Activated naive CD8-positive, alpha-beta T cell treated with anti-CD3 and anti-CD28 coated beads for 36 hours (primary cell): ENCODE results near the gene CCDC88C. TPM values are rescaled to one million over a fixed set of nuclear protein-coding genes. Genes with fewer than 3 reads are reported as not detected.
"Not testable (repeated sequence)": the region's sequence is repeated elsewhere in the genome, so short reads cannot be mapped to it uniquely, and the experiment has no call there.

Experiments used
- DNase-seq: peaks from one replicate; pipeline ENCODE4 v3.0.0; 2021
- H3K27ac Mint-ChIP-seq: one replicate; pipeline ENCODE4 v1.8.0; 2022; ENCODE audit warnings: mild to moderate bottlenecking, moderate library complexity, mixed read lengths
- H3K27me3 Mint-ChIP-seq: one replicate; pipeline ENCODE4 v1.8.0; 2022; ENCODE audit warnings: mild to moderate bottlenecking, mixed read lengths
- H3K36me3 Mint-ChIP-seq: one replicate; pipeline ENCODE4 v1.8.0; 2021; ENCODE audit warnings: mild to moderate bottlenecking, mixed read lengths
- H3K4me1 Mint-ChIP-seq: one replicate; pipeline ENCODE4 v1.8.0; 2021; ENCODE audit warnings: mixed read lengths
- H3K4me3 Mint-ChIP-seq: one replicate; pipeline ENCODE4 v1.8.0; 2022; ENCODE audit warnings: mild to moderate bottlenecking, moderate library complexity, mixed read lengths
- H3K9me3 Mint-ChIP-seq: one replicate; pipeline ENCODE4 v1.8.0; 2022; ENCODE audit warnings: mixed read lengths
- total RNA-seq, 2 experiments: library from RNA; stranded (reverse); gene quantifications; one replicate each; pipeline ENCODE4 v1.2.3, GENCODE V29; 2021

Gene CCDC88C
- total RNA-seq, 2 experiments from 2014 or later: 55.1 to 56.7 TPM

DNA sequence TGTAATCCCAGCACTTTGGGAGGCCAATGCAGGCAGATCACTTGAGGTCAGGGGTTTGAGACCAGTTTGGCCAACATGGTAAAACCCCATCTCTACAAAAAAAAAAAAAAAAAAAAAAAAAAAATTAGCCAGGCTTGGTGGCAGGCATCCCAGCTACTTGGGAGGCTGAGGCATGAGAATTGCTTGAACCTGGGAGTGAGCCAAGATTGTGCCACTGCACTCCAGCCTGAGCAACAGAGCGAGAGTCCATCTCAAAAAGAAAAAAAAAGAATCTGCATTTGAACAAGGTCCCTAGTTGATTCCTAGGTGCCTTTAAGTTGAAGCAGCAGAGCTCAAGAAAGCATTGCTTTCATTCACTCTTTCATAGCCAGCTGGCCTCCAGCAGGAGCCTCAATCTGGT, 11.3 kb upstream of the CCDC88C start:
- not testable (repeated sequence) for DNase-seq, H3K36me3 Mint-ChIP-seq

DNA sequence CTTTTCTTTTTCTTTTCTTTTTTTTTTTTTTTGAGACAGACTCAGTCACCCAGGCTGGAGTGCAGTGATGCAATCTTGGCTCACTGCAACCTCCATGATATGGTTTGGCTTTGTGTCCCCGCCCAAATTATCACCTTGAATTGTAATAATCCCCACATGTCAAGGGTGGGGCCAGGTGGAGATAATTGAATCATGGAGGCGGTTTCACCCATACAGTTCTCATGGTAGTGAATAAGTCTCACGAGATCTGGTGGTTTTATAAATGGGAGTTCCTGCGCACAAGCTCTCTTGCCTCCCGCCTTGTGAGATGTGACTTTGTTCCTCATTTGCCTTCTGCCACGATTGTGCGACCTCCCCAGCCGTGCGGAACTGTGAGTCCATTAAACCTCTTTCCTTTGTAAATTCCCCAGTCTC, 7.9 kb upstream of the CCDC88C start:
- not testable (repeated sequence) for H3K36me3 Mint-ChIP-seq, H3K9me3 Mint-ChIP-seq, H3K27me3 Mint-ChIP-seq, DNase-seq, H3K4me3 Mint-ChIP-seq, H3K27ac Mint-ChIP-seq
- peaks cover 11% of the 10 kb centered on the region for H3K4me1 Mint-ChIP-seq

More for the DNA sequence above, 11.3 kb upstream of the CCDC88C start:
- H3K27ac Mint-ChIP-seq, H3K27me3 Mint-ChIP-seq, H3K4me3 Mint-ChIP-seq, H3K9me3 Mint-ChIP-seq: not testable (repeated sequence)
- peaks cover 11% of the 10 kb centered on the region for H3K4me1 Mint-ChIP-seq

DNA sequence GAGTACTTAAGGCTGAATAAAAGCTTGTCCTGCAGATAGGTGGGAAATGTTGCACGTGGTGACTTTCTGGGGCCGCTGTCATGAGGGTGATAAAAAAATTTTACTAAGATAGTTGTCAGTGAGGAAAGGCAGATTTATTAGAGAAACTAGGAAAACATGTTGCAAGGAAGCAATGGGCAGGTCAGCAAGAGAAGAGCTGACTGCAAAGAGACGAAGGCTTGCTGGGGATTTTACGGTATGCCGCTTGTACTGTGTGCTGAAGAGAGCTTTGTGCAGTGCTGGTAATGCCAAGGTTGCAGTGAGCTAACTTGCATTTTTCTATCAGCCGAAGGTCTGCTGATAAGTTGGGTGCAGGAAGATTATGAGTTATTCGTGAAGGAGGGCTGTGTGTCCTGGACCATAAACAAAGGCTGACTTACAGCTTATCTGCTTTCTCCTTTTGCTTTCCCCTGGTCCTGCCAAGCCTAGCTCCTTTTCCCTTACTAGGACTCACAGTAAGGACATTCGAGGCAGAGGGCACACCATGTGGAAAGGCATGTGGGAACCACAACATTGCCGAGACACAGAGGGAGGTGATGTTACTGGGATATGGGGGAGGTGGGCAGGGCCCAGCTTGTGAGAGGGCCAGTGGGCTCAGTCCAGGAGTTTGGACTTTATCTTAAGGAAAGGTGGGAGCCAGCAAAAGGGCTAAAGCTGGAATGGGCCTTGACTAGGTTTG, 7.4 kb upstream of the CCDC88C start:
- H3K4me1 Mint-ChIP-seq: peaks cover 11% of the 10 kb centered on the region
- H3K27me3 Mint-ChIP-seq: no peaks in the 10 kb centered on the region
- H3K27ac Mint-ChIP-seq: no peak overlapping the region
- H3K36me3 Mint-ChIP-seq: no peaks in the 10 kb centered on the region
- H3K4me3 Mint-ChIP-seq: no peak overlapping the region
- H3K9me3 Mint-ChIP-seq: no peaks in the 10 kb centered on the region
- DNase-seq: no peak

DNA sequence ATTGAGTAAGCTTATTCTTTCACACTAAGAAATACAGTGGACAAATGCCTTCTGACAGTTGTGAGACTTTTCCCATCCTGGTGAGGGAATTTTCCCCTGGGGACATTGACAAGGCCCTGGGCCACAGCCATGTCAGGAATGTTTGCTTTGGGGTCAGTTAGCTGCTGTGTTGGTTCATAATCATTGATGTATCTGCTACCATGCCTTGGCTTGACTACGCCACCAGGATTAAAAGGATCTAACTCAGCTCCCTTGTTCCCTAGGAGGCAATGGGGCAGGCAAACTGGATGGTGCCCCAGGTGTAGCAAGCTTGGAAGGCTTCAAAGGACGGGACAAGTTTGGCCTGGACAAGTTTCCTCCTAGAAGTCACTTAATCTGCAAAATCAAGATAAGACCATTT, 3.1 kb upstream of the CCDC88C start:
- H3K9me3 Mint-ChIP-seq: no peaks in the 10 kb centered on the region
- H3K27me3 Mint-ChIP-seq: no peaks in the 10 kb centered on the region
- DNase-seq: no peak
- no peak overlapping the region for H3K4me3 Mint-ChIP-seq
- H3K27ac Mint-ChIP-seq: no peak overlapping the region
- peaks cover 12% of the 10 kb centered on the region for H3K4me1 Mint-ChIP-seq
- H3K36me3 Mint-ChIP-seq: peaks cover 9% of the 10 kb centered on the region

DNA sequence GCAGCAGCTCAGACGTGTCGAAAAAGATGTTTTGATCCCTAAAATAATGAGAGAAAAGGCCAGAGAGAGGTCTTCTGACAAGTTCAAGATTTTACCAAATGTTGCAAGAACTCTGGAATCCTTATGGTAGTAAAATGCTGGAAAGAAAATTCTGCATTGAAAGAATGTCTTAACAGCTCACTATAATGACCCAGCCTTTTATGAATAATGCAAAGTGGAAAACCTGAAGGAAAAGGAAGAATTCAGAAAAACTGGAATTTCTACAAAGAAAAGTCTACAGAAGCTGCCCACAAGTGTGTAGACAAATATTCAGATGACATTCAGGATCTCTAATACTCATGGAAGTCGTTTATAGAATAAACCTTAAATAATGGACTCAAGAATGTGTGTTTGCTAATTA, 1.8 kb upstream of the CCDC88C start:
- Mint-ChIP-seq H3K9me3 (no peaks in the 10 kb centered on the region), H3K4me1 (peaks cover 20% of the 10 kb centered on the region), H3K36me3 (peaks cover 19% of the 10 kb centered on the region), H3K27ac (peak overlapping the region; percentile 90), H3K27me3 (no peaks in the 10 kb centered on the region), H3K4me3 (peak overlapping the region; percentile 77)
- no peak for DNase-seq

DNA sequence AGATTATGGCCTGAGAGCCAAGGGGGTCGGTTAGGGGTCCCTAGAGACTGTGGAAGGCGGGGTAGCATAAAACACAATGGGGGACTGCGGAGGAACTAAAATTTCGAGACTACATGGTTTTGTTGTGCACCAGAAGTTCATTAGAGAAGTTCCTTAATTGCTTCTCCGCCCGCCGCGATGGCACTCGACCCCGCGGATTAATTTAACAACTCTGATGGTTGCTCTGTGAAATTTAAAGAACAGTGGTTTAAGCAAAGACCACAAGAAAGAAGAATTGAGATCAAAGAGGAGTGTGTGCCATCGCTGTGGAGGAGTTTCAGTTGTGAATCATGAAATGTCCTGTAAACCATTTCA, 1.4 kb upstream of the CCDC88C start:
- DNase-seq: no peak
- Mint-ChIP-seq H3K4me3 (peak overlapping the region; percentile 77), H3K9me3 (no peaks in the 10 kb centered on the region), H3K27me3 (no peaks in the 10 kb centered on the region), H3K4me1 (peaks cover 24% of the 10 kb centered on the region), H3K36me3 (peaks cover 23% of the 10 kb centered on the region), H3K27ac (peak overlapping the region; percentile 90)

DNA sequence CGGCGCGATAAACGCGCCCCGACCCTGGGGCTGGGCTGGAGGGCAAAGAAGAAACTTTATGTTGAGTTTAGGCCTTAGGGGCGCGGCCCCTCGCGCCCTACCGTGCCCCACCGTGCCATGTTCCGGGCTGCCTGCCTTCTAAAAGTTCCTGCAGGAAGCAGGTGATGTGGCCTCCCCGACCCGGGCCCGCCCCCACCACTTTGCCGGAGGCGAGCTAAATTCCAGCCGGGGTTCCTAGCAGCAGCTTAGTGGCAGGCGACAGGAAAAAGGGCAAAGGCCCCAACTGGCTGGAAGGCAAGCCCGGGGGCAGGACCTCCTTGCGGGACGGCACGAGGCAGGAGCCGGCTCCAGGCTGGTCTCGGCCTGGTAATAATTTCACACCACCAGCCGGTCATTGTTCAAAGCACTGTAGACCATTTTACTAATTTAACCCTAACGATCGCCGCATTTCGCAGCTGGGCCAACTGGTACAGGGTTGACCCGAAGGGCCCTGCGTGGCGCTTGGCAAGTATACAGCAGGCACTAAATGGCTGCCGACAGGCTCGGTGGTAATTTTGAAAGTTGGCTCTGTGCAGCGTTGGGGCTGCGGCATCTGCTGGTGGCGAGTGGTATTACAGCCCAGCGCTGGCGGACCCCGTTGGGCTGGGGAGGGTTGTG, 895 bp upstream of the CCDC88C start:
- H3K27ac Mint-ChIP-seq: peak overlapping the region; percentile 90
- peak; percentile 84 for DNase-seq
- peaks cover 28% of the 10 kb centered on the region for H3K4me1 Mint-ChIP-seq
- H3K9me3 Mint-ChIP-seq: no peaks in the 10 kb centered on the region
- peak overlapping the region; percentile 77 for H3K4me3 Mint-ChIP-seq
- no peaks in the 10 kb centered on the region for H3K27me3 Mint-ChIP-seq
- peaks cover 27% of the 10 kb centered on the region for H3K36me3 Mint-ChIP-seq

DNA sequence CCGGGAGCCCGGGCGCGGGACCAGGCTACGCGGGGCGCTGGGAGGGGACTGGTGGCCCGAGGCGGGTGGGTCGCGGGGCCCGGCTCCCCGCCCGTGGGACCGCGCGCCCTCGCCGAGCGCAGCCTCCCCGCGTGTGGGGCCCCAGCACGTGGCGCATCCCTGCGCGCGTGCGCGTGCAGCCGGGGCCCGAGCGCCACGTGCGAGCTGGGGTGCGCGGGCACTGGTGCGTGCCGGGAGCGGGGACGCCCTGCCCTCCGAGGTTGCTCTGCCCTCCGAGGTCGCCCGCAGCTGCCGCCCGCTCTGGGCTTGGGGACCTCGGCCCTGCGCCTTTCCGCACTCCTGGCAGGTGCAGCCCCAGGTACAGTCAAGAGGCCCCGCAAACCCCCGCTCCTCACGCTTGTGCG, 365 bp upstream of the CCDC88C start:
- Mint-ChIP-seq H3K9me3 (no peaks in the 10 kb centered on the region), H3K4me1 (peaks cover 32% of the 10 kb centered on the region), H3K27ac (peak overlapping the region; percentile 90), H3K27me3 (no peaks in the 10 kb centered on the region), H3K4me3 (peak overlapping the region; percentile 77), H3K36me3 (peaks cover 31% of the 10 kb centered on the region)
- peak; percentile 81 for DNase-seq

DNA sequence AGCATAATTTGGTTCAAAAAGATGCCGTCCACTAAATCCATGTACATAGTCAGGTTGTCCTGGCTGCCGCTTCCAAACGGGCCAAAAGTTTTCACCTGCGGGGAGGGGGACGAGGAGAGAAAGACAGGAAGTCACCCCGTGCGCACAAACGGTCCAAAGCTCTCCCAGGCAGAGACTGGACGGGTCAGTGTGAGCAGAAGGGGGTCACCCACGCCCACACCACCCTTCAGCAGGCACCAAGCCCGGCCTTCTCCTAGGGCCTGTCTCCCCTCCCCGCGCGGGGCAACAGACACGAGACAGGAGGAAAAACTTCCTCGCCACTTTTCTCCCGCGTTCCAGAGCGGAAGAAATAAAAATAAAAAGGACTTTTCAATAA, 888 bp downstream of the CCDC88C start:
- no peaks in the 10 kb centered on the region for H3K9me3 Mint-ChIP-seq
- H3K4me3 Mint-ChIP-seq: peak overlapping the region; percentile 98
- peaks cover 40% of the 10 kb centered on the region for H3K36me3 Mint-ChIP-seq
- no peaks in the 10 kb centered on the region for H3K27me3 Mint-ChIP-seq
- H3K4me1 Mint-ChIP-seq: peaks cover 40% of the 10 kb centered on the region
- peak overlapping the region; percentile 100 for H3K27ac Mint-ChIP-seq
- peak; percentile 30 for DNase-seq

DNA sequence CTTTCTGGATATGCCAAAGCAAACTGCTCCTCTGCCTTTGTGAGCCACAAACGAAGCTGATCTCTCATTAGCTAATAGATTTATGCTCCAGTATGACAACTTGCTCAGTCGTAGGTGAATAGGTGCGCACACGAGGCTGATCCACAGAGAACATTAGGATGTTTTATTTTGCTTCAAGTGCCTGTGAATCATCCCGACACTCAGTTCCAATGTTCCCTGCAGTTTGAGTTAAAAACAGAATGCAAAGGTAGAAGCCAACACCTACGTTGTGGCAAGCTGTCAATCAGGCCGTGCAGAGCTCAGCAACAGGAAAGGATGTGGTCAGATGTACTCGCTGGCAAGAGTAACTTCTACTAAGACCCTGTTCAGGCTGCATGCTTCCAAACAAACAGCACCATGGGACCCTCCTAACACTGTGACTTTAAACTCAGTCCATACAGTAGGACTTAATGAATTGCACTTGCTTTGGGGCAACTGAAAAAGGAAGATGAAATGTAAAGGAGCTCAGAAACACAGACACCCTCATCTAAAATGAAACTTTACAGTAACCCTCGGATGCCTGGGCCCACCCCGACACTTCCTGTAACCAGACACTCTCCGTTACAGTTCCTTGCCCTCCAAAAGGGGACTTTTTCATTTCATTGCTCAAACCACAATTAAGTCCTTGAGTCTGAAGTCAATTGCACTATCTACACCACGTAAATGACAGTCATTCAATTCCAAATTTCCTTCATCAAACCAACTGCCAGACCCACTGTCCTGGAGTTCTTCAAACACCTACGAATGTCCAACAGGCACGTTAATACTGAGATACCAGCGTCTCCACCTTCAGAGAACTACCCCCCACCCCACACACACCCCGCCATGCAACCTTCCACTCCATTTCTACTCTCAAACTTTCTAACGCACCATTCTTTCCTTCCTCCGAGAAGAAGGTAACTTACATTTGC, 1.6 kb downstream of the CCDC88C start:
- H3K9me3 Mint-ChIP-seq: no peaks in the 10 kb centered on the region
- H3K27me3 Mint-ChIP-seq: no peaks in the 10 kb centered on the region
- H3K4me1 Mint-ChIP-seq: peaks cover 46% of the 10 kb centered on the region
- H3K27ac Mint-ChIP-seq: peak overlapping the region; percentile 100
- peak; percentile 74 for DNase-seq
- H3K36me3 Mint-ChIP-seq: peaks cover 47% of the 10 kb centered on the region
- H3K4me3 Mint-ChIP-seq: peak overlapping the region; percentile 98

DNA sequence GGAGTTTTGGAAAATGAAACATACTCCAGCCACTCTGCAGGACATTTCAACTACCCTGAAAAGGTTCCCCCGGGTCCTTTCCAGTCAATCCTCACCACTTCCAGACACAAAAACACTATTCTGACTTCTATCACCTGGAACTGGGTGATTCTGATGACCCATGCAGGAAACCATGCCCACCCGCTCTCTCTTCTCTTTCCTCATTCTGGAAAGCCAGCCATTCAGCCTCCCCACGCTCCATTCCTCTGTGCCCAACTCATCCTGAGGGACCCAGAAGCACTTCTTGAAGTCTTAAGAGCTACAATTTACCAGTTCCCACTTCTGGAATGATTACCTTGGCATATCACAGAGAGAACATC, 3.2 kb downstream of the CCDC88C start:
- DNase-seq: no peak
- Mint-ChIP-seq H3K4me3 (peak overlapping the region; percentile 98), H3K4me1 (peaks cover 60% of the 10 kb centered on the region), H3K27ac (peak overlapping the region; percentile 100), H3K36me3 (peaks cover 54% of the 10 kb centered on the region), H3K9me3 (no peaks in the 10 kb centered on the region), H3K27me3 (no peaks in the 10 kb centered on the region)

DNA sequence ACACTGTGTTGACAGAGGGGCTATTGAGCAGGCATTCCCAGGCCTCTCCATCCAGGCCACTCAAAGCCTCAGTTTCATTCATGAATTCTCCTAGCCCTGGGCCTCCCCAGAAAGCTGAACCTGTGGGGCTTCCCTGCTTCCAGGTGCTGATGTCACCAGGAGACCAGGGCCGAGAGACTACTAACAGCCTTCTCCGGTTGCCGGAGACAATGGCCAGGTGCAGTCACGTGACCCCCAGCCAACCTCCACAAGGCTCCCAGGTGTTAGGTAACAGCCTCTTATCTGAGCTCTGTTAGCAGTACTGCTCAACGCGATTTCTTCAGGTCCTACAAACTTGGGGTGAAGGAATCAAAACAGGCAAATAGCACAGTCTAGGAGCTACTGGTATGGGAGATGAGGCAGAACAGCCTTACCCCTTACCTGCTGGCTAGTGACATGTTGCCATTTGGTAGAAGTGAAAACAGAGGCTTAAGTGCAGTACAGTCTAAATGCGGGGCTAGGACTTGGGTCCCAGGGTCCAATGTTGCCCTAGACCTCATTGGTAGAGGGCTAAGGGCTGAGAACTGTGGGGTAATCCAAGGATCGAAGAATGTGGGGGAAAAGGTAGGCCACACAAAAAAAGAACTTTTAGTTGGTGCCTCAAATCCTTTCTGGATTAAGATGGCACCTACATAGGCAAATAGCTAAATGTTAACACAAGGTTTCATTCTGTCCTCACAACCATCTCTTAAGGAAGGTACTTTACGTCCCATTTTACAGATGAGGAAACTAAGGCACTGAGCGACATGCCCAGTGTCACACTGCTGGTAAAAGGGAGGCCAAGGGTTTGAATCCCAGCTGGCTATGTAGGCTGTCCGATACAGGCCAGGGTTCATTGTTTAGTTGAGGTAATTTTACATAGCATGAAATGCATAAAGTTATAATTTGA, 3.8 kb downstream of the CCDC88C start:
- no peak for DNase-seq
- H3K4me1 Mint-ChIP-seq: peaks cover 58% of the 10 kb centered on the region
- H3K36me3 Mint-ChIP-seq: peaks cover 57% of the 10 kb centered on the region
- H3K4me3 Mint-ChIP-seq: peak overlapping the region; percentile 98
- no peaks in the 10 kb centered on the region for H3K9me3 Mint-ChIP-seq
- H3K27me3 Mint-ChIP-seq: no peaks in the 10 kb centered on the region
- H3K27ac Mint-ChIP-seq: peak overlapping the region; percentile 100

DNA sequence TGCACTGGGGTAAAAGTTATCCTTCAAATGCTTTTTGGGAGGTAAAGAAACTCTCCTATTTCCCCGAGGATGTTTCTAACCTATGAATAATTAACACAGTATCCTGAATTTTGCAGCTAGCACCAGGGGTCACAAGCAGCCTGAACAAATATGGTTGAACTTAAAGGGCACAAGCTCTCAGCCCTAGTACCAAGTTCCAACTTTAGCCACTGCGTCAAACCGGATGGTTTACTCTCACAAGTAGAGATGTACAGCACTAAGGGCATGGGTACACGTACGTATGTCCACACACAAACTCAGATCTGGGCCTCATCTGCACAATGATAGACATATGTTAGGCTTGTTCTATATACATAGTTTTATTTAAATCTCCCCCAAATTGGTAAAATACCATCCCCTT, 4.7 kb downstream of the CCDC88C start:
- Mint-ChIP-seq H3K27ac (peak overlapping the region; percentile 100), H3K27me3 (no peaks in the 10 kb centered on the region), H3K9me3 (no peaks in the 10 kb centered on the region), H3K36me3 (peaks cover 65% of the 10 kb centered on the region), H3K4me1 (peaks cover 65% of the 10 kb centered on the region), H3K4me3 (peak overlapping the region; percentile 98)
- DNase-seq: no peak

DNA sequence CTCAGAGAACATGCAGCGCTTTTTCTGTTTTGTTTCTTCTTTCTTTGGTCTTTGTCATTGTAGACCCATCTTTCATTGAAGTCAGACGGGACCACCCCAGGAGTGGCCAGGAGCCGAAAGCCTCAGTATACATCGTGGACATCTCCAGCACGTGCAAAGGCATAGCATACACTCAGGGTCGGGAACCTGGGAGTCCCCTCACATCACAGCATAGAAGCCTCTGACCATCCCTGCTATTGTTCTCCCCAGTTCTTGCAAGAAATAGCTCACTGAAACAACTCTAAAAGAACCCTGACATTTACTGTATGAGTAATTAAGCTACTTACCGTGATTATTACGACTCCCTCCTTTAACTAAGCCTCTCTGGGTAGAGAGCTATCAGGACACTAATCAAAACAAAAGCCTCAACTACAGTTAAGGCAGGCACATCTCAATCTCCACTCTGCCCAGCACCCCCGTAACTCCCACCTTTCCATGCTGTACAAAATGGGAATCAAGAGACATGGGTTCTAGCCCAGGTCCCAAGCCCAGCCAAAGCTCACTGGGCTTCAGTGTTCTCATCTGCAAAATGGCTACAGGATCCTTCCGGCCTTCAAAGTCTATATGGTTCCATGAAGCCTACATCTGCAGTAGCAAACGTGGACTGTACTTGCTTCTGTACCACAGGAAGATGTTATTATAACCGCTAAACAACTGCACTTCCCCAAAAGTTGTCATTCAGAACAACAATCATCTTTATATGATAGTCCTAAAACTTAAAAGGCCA, 6.7 kb downstream of the CCDC88C start:
- peak overlapping the region; percentile 58 for H3K4me3 Mint-ChIP-seq
- DNase-seq: no peak
- peaks cover 77% of the 10 kb centered on the region for H3K36me3 Mint-ChIP-seq
- no peaks in the 10 kb centered on the region for H3K9me3 Mint-ChIP-seq
- H3K27me3 Mint-ChIP-seq: no peaks in the 10 kb centered on the region
- peak overlapping the region; percentile 88 for H3K27ac Mint-ChIP-seq
- H3K4me1 Mint-ChIP-seq: peaks cover 83% of the 10 kb centered on the region
